Activated T-cell treated with anti-CD3 and anti-CD28 coated beads, Interleukin-2, amount 50 U/mL, for 24 hours (primary cell): Measurements from ENCODE around the gene RXRA.

Experiments used
- DNase-seq: peaks from one replicate; pipeline ENCODE4 v3.0.0-alpha.2; 2020
- H3K27ac Mint-ChIP-seq: 2 replicates; pipeline ENCODE4 v1.8.0; 2020; ENCODE audit warnings: mild to moderate bottlenecking, mixed read lengths
- H3K27me3 Mint-ChIP-seq: 2 replicates; pipeline ENCODE4 v1.8.0; 2020; ENCODE audit warnings: mixed read lengths
- H3K36me3 Mint-ChIP-seq: 2 replicates; pipeline ENCODE4 v1.8.0; 2020; ENCODE audit warnings: low read depth, mixed read lengths
- H3K4me1 Mint-ChIP-seq: 2 replicates; pipeline ENCODE4 v1.8.0; 2020; ENCODE audit warnings: low read depth, mixed read lengths
- H3K4me3 Mint-ChIP-seq: 2 replicates; pipeline ENCODE4 v1.8.0; 2020; ENCODE audit warnings: mild to moderate bottlenecking, moderate library complexity, mixed read lengths
- H3K9me3 Mint-ChIP-seq: 2 replicates; pipeline ENCODE4 v1.8.0; 2020; ENCODE audit warnings: mixed read lengths

Gene RXRA

GRCh38 chr9:134455537-134455933 lies 129.3 kb downstream of the RXRA start:
- Mint-ChIP-seq H3K4me1 (peaks cover 19% of the 10 kb centered on the region), H3K4me3 (no peak overlapping the region)

GRCh38 chr9:134455934-134456755 lies 129.9 kb downstream of the RXRA start:
- H3K9me3 Mint-ChIP-seq, result no peaks in the 10 kb centered on the region
- peaks cover 19% of the 10 kb centered on the region for H3K4me1 Mint-ChIP-seq
- peak overlapping the region; percentile 92 for H3K27ac Mint-ChIP-seq

More at GRCh38 chr9:134455537-134455933, 129.3 kb downstream of the RXRA start:
- no peak for DNase-seq
- Mint-ChIP-seq H3K9me3 (no peaks in the 10 kb centered on the region), H3K27me3 (no peaks in the 10 kb centered on the region), H3K36me3 (no peaks in the 10 kb centered on the region), H3K27ac (no peak overlapping the region)

GRCh38 chr9:134456756-134457305 lies 130.6 kb downstream of the RXRA start:
- peaks cover 19% of the 10 kb centered on the region for H3K4me1 Mint-ChIP-seq
- no peaks in the 10 kb centered on the region for H3K27me3 Mint-ChIP-seq
- no peak for DNase-seq
- no peaks in the 10 kb centered on the region for H3K36me3 Mint-ChIP-seq
- peak overlapping the region; percentile 92 for H3K27ac Mint-ChIP-seq
- H3K9me3 Mint-ChIP-seq, result no peaks in the 10 kb centered on the region
- H3K4me3 Mint-ChIP-seq, result no peak overlapping the region

More at GRCh38 chr9:134455934-134456755, 129.9 kb downstream of the RXRA start:
- no peaks in the 10 kb centered on the region for H3K27me3 Mint-ChIP-seq
- H3K4me3 Mint-ChIP-seq, result peak overlapping the region; percentile 70
- DNase-seq, result peak; percentile 80
- H3K36me3 Mint-ChIP-seq, result no peaks in the 10 kb centered on the region

GRCh38 chr9:134457321-134458206 lies 131.3 kb downstream of the RXRA start:
- Mint-ChIP-seq H3K27ac (peak overlapping the region; percentile 92), H3K9me3 (no peaks in the 10 kb centered on the region), H3K36me3 (no peaks in the 10 kb centered on the region), H3K27me3 (no peaks in the 10 kb centered on the region), H3K4me1 (peaks cover 19% of the 10 kb centered on the region), H3K4me3 (no peak overlapping the region)
- no peak for DNase-seq

- peaks cover 19% of the 10 kb centered on the region for H3K4me1 Mint-ChIP-seq
- H3K27me3 Mint-ChIP-seq, result no peaks in the 10 kb centered on the region
- DNase-seq, result no peak
- no peaks in the 10 kb centered on the region for H3K36me3 Mint-ChIP-seq
- no peak overlapping the region for H3K4me3 Mint-ChIP-seq
- no peak overlapping the region for H3K27ac Mint-ChIP-seq
- no peaks in the 10 kb centered on the region for H3K9me3 Mint-ChIP-seq
These were observed 132.2 kb downstream of the RXRA start for GRCh38 chr9:134458207-134459108.

- H3K36me3 Mint-ChIP-seq, result no peaks in the 10 kb centered on the region
- H3K9me3 Mint-ChIP-seq, result no peaks in the 10 kb centered on the region
- no peak overlapping the region for H3K27ac Mint-ChIP-seq
- no peak overlapping the region for H3K4me3 Mint-ChIP-seq
- H3K4me1 Mint-ChIP-seq, result peaks cover 19% of the 10 kb centered on the region
- no peaks in the 10 kb centered on the region for H3K27me3 Mint-ChIP-seq
- no peak for DNase-seq
These were observed 132.9 kb downstream of the RXRA start for GRCh38 chr9:134459164-134459563.

- no peaks in the 10 kb centered on the region for H3K9me3 Mint-ChIP-seq
- peaks cover 19% of the 10 kb centered on the region for H3K4me1 Mint-ChIP-seq
- H3K36me3 Mint-ChIP-seq, result no peaks in the 10 kb centered on the region
- H3K27ac Mint-ChIP-seq, result no peak overlapping the region
- H3K27me3 Mint-ChIP-seq, result no peaks in the 10 kb centered on the region
- DNase-seq, result no peak
- no peak overlapping the region for H3K4me3 Mint-ChIP-seq
These were observed 133.3 kb downstream of the RXRA start for GRCh38 chr9:134459573-134459972.

GRCh38 chr9:134460206-134460605 lies 134.0 kb downstream of the RXRA start:
- Mint-ChIP-seq H3K4me3 (no peak overlapping the region), H3K36me3 (no peaks in the 10 kb centered on the region), H3K27ac (no peak overlapping the region), H3K4me1 (peaks cover 19% of the 10 kb centered on the region), H3K9me3 (no peaks in the 10 kb centered on the region), H3K27me3 (no peaks in the 10 kb centered on the region)
- DNase-seq, result no peak

- Mint-ChIP-seq H3K4me3 (no peak overlapping the region), H3K27ac (no peak overlapping the region), H3K36me3 (no peaks in the 10 kb centered on the region), H3K4me1 (peaks cover 16% of the 10 kb centered on the region), H3K9me3 (no peaks in the 10 kb centered on the region), H3K27me3 (no peaks in the 10 kb centered on the region)
- DNase-seq, result no peak
These were observed 134.6 kb downstream of the RXRA start for GRCh38 chr9:134460896-134461295.

GRCh38 chr9:134461426-134461982 lies 135.2 kb downstream of the RXRA start:
- Mint-ChIP-seq H3K36me3 (no peaks in the 10 kb centered on the region), H3K9me3 (no peaks in the 10 kb centered on the region), H3K27ac (no peak overlapping the region), H3K4me1 (peaks cover 10% of the 10 kb centered on the region), H3K27me3 (no peaks in the 10 kb centered on the region), H3K4me3 (no peak overlapping the region)
- no peak for DNase-seq

- H3K9me3 Mint-ChIP-seq, result no peaks in the 10 kb centered on the region
- peaks cover 3% of the 10 kb centered on the region for H3K4me1 Mint-ChIP-seq
- no peaks in the 10 kb centered on the region for H3K27me3 Mint-ChIP-seq
- no peak overlapping the region for H3K27ac Mint-ChIP-seq
- H3K36me3 Mint-ChIP-seq, result no peaks in the 10 kb centered on the region
- H3K4me3 Mint-ChIP-seq, result no peak overlapping the region
- no peak for DNase-seq
These were observed 136.1 kb downstream of the RXRA start for GRCh38 chr9:134462318-134462717.

GRCh38 chr9:134463280-134463679 lies 137.0 kb downstream of the RXRA start:
- H3K4me3 Mint-ChIP-seq, result no peak overlapping the region
- no peaks in the 10 kb centered on the region for H3K27me3 Mint-ChIP-seq
- H3K36me3 Mint-ChIP-seq, result no peaks in the 10 kb centered on the region
- no peak for DNase-seq
- H3K27ac Mint-ChIP-seq, result no peak overlapping the region
- H3K4me1 Mint-ChIP-seq, result peaks cover 2% of the 10 kb centered on the region
- H3K9me3 Mint-ChIP-seq, result no peaks in the 10 kb centered on the region

GRCh38 chr9:134466869-134467616 lies 140.8 kb downstream of the RXRA start:
- Mint-ChIP-seq H3K36me3 (no peaks in the 10 kb centered on the region), H3K4me3 (no peak overlapping the region), H3K9me3 (no peaks in the 10 kb centered on the region), H3K4me1 (no peaks in the 10 kb centered on the region), H3K27me3 (no peaks in the 10 kb centered on the region), H3K27ac (no peak overlapping the region)
- no peak for DNase-seq
